HCT116 (cell line): ENCODE data around the gene HSDL2.

Experiments used
- CTCF ChIP-seq, 3 experiments: fragments of 200-600 bp in 1 of 3; sonication (generic) in 1 of 3; IDR thresholded peaks in 2 of 3; conservative IDR thresholded peaks in 1 of 3; 2 replicates each; pipeline ENCODE4 v1.5.1; 2012 to 2017; ENCODE audit warnings: low read depth in 2 of 3, low read length in 2 of 3, antibody characterized with exemption in 1 of 3, borderline replicate concordance in 1 of 3, control low read depth in 1 of 3, mild to moderate bottlenecking in 1 of 3, mixed read lengths in 1 of 3, mixed run types in 1 of 3, moderate library complexity in 1 of 3; ENCODE audit not compliant: insufficient read depth in 1 of 3
- EZH2 ChIP-seq: fragments of 200-600 bp; sonication (generic); IDR thresholded peaks from 2 replicates; pipeline ENCODE4 v1.6.1; 2017; ENCODE audit warnings: antibody characterized with exemption, mixed run types
- EZH2phosphoT487 ChIP-seq: fragments of 200-600 bp; IDR thresholded peaks from 2 replicates; pipeline ENCODE4 v1.6.1; 2018; ENCODE audit warnings: antibody characterized with exemption, borderline replicate concordance
- POLR2A ChIP-seq: IDR thresholded peaks from 2 replicates; pipeline ENCODE4 v1.7.0; 2011; ENCODE audit warnings: borderline replicate concordance; ENCODE audit not compliant: insufficient read depth, insufficient read length; ENCODE audit errors: extremely low read depth
- POLR2AphosphoS5 ChIP-seq: IDR thresholded peaks from 2 replicates; pipeline ENCODE4 v1.6.1; 2011; ENCODE audit warnings: mild to moderate bottlenecking, low read depth, low read length, moderate library complexity
- SIN3A ChIP-seq: IDR thresholded peaks from 2 replicates; pipeline ENCODE4 v1.6.1; 2012; ENCODE audit warnings: low read depth
- SP1 ChIP-seq: IDR thresholded peaks from 2 replicates; pipeline ENCODE4 v1.6.1; 2012; ENCODE audit warnings: low read depth
- SRF ChIP-seq: IDR thresholded peaks from 2 replicates; pipeline ENCODE4 v1.6.1; 2012; ENCODE audit warnings: low read depth
- TCF7L2 ChIP-seq: IDR thresholded peaks from 2 replicates; pipeline ENCODE4 v1.7.0; 2011; ENCODE audit warnings: borderline replicate concordance, inconsistent platforms; ENCODE audit not compliant: insufficient read depth, insufficient read length; ENCODE audit errors: extremely low read depth
- YY1 ChIP-seq: IDR thresholded peaks from 2 replicates; pipeline ENCODE4 v1.6.1; 2011; ENCODE audit warnings: low read length, low read depth, moderate library complexity, mild to moderate bottlenecking; ENCODE audit not compliant: insufficient replicate concordance; ENCODE audit errors: extremely low read depth
- ZBTB33 ChIP-seq: IDR thresholded peaks from 2 replicates; pipeline ENCODE4 v1.6.1; 2011; ENCODE audit warnings: mild to moderate bottlenecking, low read length, moderate library complexity; ENCODE audit not compliant: insufficient replicate concordance; ENCODE audit errors: extremely low read depth
- ZNF274 ChIP-seq: fragments of 200-500 bp; sonication (Bioruptor generic); IDR thresholded peaks from 2 replicates; pipeline ENCODE4 v1.6.1; 2014; ENCODE audit warnings: mild to moderate bottlenecking, low read depth, low read length, inconsistent platforms

GRCh38 chr9:112487008-112487798 lies 107.3 kb downstream of the HSDL2 start:
- TF ChIP-seq SP1 (no peak), CTCF (IDR thresholded peaks at IDR 0.05 in 2 of 3, conservative IDR thresholded peaks at IDR 0.05 in 1 of 3; ENCODE audit: borderline replicate concordance in 1 of 3, insufficient read depth in 1 of 3, low read depth in 2 of 3, low read length in 2 of 3) (no peak), POLR2A (no peak), ZBTB33 (no peak), EZH2phosphoT487 (no peak), ZNF274 (no peak), EZH2 (no peak), SRF (no peak), YY1 (no peak), TCF7L2 (no peak), SIN3A (peak; percentile 38; the same call in 1 of the 2 replicates), POLR2AphosphoS5 (no peak)
